H9 (cell line): ENCODE data around the gene MBP. TPM values are rescaled to one million over a fixed set of nuclear protein-coding genes. Genes with fewer than 3 reads are reported as not detected.
A peak's percentile ranks its signal among the peaks of the same experiment; 100 is the strongest.

Experiments used
- DNase-seq: peaks from one replicate; pipeline ENCODE4 v3.0.0-alpha.2; 2017
- H2AFZ ChIP-seq: one replicate; pipeline ENCODE4 v1.6.1; 2013; ENCODE audit warnings: mild to moderate bottlenecking, low read length, control low read depth, moderate library complexity
- H2AK5ac ChIP-seq: 2 replicates; pipeline ENCODE4 v1.6.1; 2013; ENCODE audit warnings: low read length, control low read depth, mixed read lengths; ENCODE audit not compliant: insufficient read length
- H2BK120ac ChIP-seq: one replicate; pipeline ENCODE4 v1.6.1; 2013; ENCODE audit warnings: low read depth, mild to moderate bottlenecking, low read length, control low read depth, inconsistent platforms; ENCODE audit not compliant: poor library complexity, severe bottlenecking
- H2BK12ac ChIP-seq: 2 replicates; pipeline ENCODE4 v1.6.1; 2013; ENCODE audit warnings: low read length, control low read depth, mixed read lengths, low read depth; ENCODE audit not compliant: insufficient read length
- H2BK15ac ChIP-seq: 2 replicates; pipeline ENCODE4 v1.6.1; 2013; ENCODE audit warnings: low read depth, low read length, control low read depth
- H2BK20ac ChIP-seq: one replicate; pipeline ENCODE4 v1.6.1; 2013; ENCODE audit warnings: low read depth, mild to moderate bottlenecking, low read length, control low read depth, inconsistent platforms; ENCODE audit not compliant: poor library complexity, severe bottlenecking
- H2BK5ac ChIP-seq: 2 replicates; pipeline ENCODE4 v1.6.1; 2013; ENCODE audit warnings: low read length, control low read depth, mixed read lengths; ENCODE audit not compliant: insufficient read length
- H3K14ac ChIP-seq: 2 replicates; pipeline ENCODE4 v1.6.1; 2013; ENCODE audit warnings: low read length, control low read depth; ENCODE audit not compliant: insufficient read depth
- H3K18ac ChIP-seq: 2 replicates; pipeline ENCODE4 v1.6.1; 2013; ENCODE audit warnings: low read depth, mild to moderate bottlenecking, mixed read lengths, low read length, control low read depth; ENCODE audit not compliant: insufficient read length
- H3K23ac ChIP-seq: 2 replicates; pipeline ENCODE4 v1.6.1; 2013; ENCODE audit warnings: low read length, control low read depth, mixed read lengths, low read depth; ENCODE audit not compliant: insufficient read length
- H3K23me2 ChIP-seq: 2 replicates; pipeline ENCODE4 v1.6.1; 2013; ENCODE audit warnings: low read depth, mild to moderate bottlenecking, mixed read lengths, low read length, control low read depth; ENCODE audit not compliant: insufficient read length, poor library complexity, severe bottlenecking
- H3K27ac ChIP-seq: 2 replicates; pipeline ENCODE4 v1.5.1; 2013; ENCODE audit warnings: low read length, control low read depth, mixed read lengths, low read depth; ENCODE audit not compliant: insufficient read length
- H3K27me3 ChIP-seq: 2 replicates; pipeline ENCODE4 v1.6.1; 2013; ENCODE audit warnings: low read length, control low read depth, inconsistent platforms; ENCODE audit not compliant: insufficient read depth
- H3K4ac ChIP-seq: 2 replicates; pipeline ENCODE4 v1.6.1; 2013; ENCODE audit warnings: low read depth, mild to moderate bottlenecking, control low read depth, inconsistent platforms, low read length, moderate library complexity
- H3K4me1 ChIP-seq: 2 replicates; pipeline ENCODE4 v1.6.1; 2013; ENCODE audit warnings: low read length, control low read depth, inconsistent platforms; ENCODE audit not compliant: insufficient read depth
- H3K4me2 ChIP-seq: 2 replicates; pipeline ENCODE4 v1.6.1; 2013; ENCODE audit warnings: low read length, control low read depth, mixed read lengths; ENCODE audit not compliant: insufficient read length, insufficient read depth
- H3K56ac ChIP-seq: 2 replicates; pipeline ENCODE4 v1.6.1; 2013; ENCODE audit warnings: low read depth, mild to moderate bottlenecking, mixed read lengths, low read length, control low read depth; ENCODE audit not compliant: insufficient read length
- H3K79me1 ChIP-seq: 2 replicates; pipeline ENCODE4 v1.6.1; 2013; ENCODE audit warnings: low read depth, mild to moderate bottlenecking, moderate library complexity, low read length, control low read depth, inconsistent platforms; ENCODE audit not compliant: insufficient read depth, poor library complexity, severe bottlenecking
- H3K79me2 ChIP-seq: 2 replicates; pipeline ENCODE4 v1.6.1; 2013; ENCODE audit warnings: low read length, control low read depth, inconsistent platforms; ENCODE audit not compliant: insufficient read depth
- H3K9ac ChIP-seq: 2 replicates; pipeline ENCODE4 v1.6.1; 2013; ENCODE audit warnings: low read length, control low read depth, mixed read lengths; ENCODE audit not compliant: insufficient read length; ENCODE audit errors: extremely low read depth
- H3K9me3 ChIP-seq: one replicate; pipeline ENCODE4 v1.6.1; 2013; ENCODE audit warnings: low read depth, low read length, inconsistent platforms; ENCODE audit not compliant: control insufficient read depth
- H3T11ph ChIP-seq: one replicate; pipeline ENCODE4 v1.6.1; 2013; ENCODE audit warnings: mild to moderate bottlenecking, low read length, control low read depth, inconsistent platforms
- H4K20me1 ChIP-seq: one replicate; pipeline ENCODE4 v1.6.1; 2013; ENCODE audit not compliant: control insufficient read depth, insufficient read length, insufficient read depth
- H4K5ac ChIP-seq: 2 replicates; pipeline ENCODE4 v1.6.1; 2013; ENCODE audit warnings: low read depth, mild to moderate bottlenecking, mixed read lengths, low read length, control low read depth; ENCODE audit not compliant: insufficient read length
- H4K8ac ChIP-seq: replicated peaks from 2 replicates; pipeline ENCODE4 v1.6.1; 2013; ENCODE audit warnings: low read length, control low read depth, mixed read lengths, low read depth; ENCODE audit not compliant: insufficient read length
- H4K91ac ChIP-seq: 2 replicates; pipeline ENCODE4 v1.6.1; 2013; ENCODE audit warnings: low read depth, mild to moderate bottlenecking, moderate library complexity, mixed read lengths, low read length, control low read depth; ENCODE audit not compliant: insufficient read length
- H3K27ac Mint-ChIP-seq, 3 experiments: 2 replicates in 2 of 3; 3 replicates in 1 of 3; pipeline ENCODE4 v1.8.0; 2020 to 2021; ENCODE audit warnings: mixed read lengths in 3 of 3, mild to moderate bottlenecking in 1 of 3, moderate library complexity in 1 of 3
- H3K27me3 Mint-ChIP-seq: 2 replicates; pipeline ENCODE4 v1.8.0; 2021; ENCODE audit warnings: low read depth, mild to moderate bottlenecking, moderate library complexity, mixed read lengths
- H3K36me3 Mint-ChIP-seq, 3 experiments: 2 replicates in 2 of 3; 3 replicates in 1 of 3; pipeline ENCODE4 v1.8.0; 2020 to 2021; ENCODE audit warnings: low read depth in 3 of 3, mixed read lengths in 3 of 3; ENCODE audit not compliant: insufficient read depth in 1 of 3
- H3K4me1 Mint-ChIP-seq, 2 experiments: 2 replicates each; pipeline ENCODE4 v1.8.0; 2020; ENCODE audit warnings: mixed read lengths in 2 of 2
- H3K4me3 Mint-ChIP-seq, 2 experiments: 2 replicates in 1 of 2; 3 replicates in 1 of 2; pipeline ENCODE4 v1.8.0; 2020 to 2021; ENCODE audit warnings: mild to moderate bottlenecking in 2 of 2, mixed read lengths in 2 of 2, moderate library complexity in 1 of 2
- H3K9me3 Mint-ChIP-seq, 2 experiments: 2 replicates in 1 of 2; 3 replicates in 1 of 2; pipeline ENCODE4 v1.8.0; 2020; ENCODE audit warnings: mild to moderate bottlenecking in 2 of 2, mixed read lengths in 2 of 2, moderate library complexity in 1 of 2
- WGBS: extraction: QIAGEN DNeasy Blood & Tissue Kit; methylation state at CpG from one replicate; pipeline ENCODE4 v1.1.7; 2013; ENCODE audit warnings: missing lambda C conversion rate, low lambda C conversion rate, mixed read lengths; ENCODE audit not compliant: insufficient read length; ENCODE audit errors: extremely low coverage; 5-methylcytosine and 5-hydroxymethylcytosine counted together
- total RNA-seq: library from RNA; stranded (reverse); gene quantifications from 2 replicates; pipeline ENCODE4 v1.2.1, GENCODE V29; 2021
- TF ChIP-seq, protein P1 (sequence below): fragments of 200-600 bp; sonication (generic); conservative IDR thresholded peaks from 3 replicates; pipeline ENCODE4 v1.8.0; 2021; ENCODE audit warnings: antibody characterized with exemption, mild to moderate bottlenecking

The MBP gene
- total RNA-seq, 1 experiment from 2014 or later = 8.6 TPM

- Histone ChIP-seq H4K5ac (no peak overlapping the region), H3K9me3 (no peaks in the 10 kb centered on the region), H3K14ac (no peak overlapping the region), H3K4me2 (no peak overlapping the region), H3K4ac (no peak overlapping the region), H2AK5ac (no peak overlapping the region), H3K23me2 (peaks cover 6% of the 10 kb centered on the region), H4K20me1 (no peaks in the 10 kb centered on the region), H3K23ac (no peak overlapping the region), H4K8ac (no peak overlapping the region), H3K4me1 (peaks cover 5% of the 10 kb centered on the region; the same call in 1 of the 2 replicates), H4K91ac (no peak overlapping the region), H3K79me2 (no peaks in the 10 kb centered on the region), H3K56ac (no peak overlapping the region), H3K27ac (no peak overlapping the region), H2BK20ac (no peak overlapping the region), H2BK120ac (no peak overlapping the region), H3K27me3 (no peaks in the 10 kb centered on the region), H2AFZ (no peak overlapping the region), H3K18ac (no peak overlapping the region), H3T11ph (no peak overlapping the region), H2BK5ac (no peak overlapping the region), H3K9ac (no peak overlapping the region), H3K79me1 (no peaks in the 10 kb centered on the region), H2BK12ac (no peak overlapping the region), H2BK15ac (no peak overlapping the region)
- DNase-seq = peak; percentile 98
- peaks cover 22% of the 10 kb centered on the region for H3K27me3 Mint-ChIP-seq
- TF ChIP-seq, protein P1, sequence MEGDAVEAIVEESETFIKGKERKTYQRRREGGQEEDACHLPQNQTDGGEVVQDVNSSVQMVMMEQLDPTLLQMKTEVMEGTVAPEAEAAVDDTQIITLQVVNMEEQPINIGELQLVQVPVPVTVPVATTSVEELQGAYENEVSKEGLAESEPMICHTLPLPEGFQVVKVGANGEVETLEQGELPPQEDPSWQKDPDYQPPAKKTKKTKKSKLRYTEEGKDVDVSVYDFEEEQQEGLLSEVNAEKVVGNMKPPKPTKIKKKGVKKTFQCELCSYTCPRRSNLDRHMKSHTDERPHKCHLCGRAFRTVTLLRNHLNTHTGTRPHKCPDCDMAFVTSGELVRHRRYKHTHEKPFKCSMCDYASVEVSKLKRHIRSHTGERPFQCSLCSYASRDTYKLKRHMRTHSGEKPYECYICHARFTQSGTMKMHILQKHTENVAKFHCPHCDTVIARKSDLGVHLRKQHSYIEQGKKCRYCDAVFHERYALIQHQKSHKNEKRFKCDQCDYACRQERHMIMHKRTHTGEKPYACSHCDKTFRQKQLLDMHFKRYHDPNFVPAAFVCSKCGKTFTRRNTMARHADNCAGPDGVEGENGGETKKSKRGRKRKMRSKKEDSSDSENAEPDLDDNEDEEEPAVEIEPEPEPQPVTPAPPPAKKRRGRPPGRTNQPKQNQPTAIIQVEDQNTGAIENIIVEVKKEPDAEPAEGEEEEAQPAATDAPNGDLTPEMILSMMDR = no peak
- no CpG with 5 or more reads among the region's 14 CpGs for WGBS
- 0 out of 5 replicates have a peak, but pooled peaks cover 0 to 2% of the 10 kb centered on the region in 2 experiments for H3K9me3 Mint-ChIP-seq
- H3K27ac Mint-ChIP-seq = peak overlapping the region in 1 of 3 experiments; percentile 35; a peak in 3 of 7 replicates
- H3K4me1 Mint-ChIP-seq = peaks cover 26 to 35% of the 10 kb centered on the region in 2 experiments
- no peaks in the 10 kb centered on the region; a peak in 1 of 7 replicates for H3K36me3 Mint-ChIP-seq
- no peak overlapping the region for H3K4me3 Mint-ChIP-seq
These were observed 43.4 kb downstream of the MBP start for GRCh38 chr18:77088963-77089722.
